ENCODE results near the gene SFXN3. TPM values are rescaled to one million over a fixed set of nuclear protein-coding genes. Genes with fewer than 3 reads are reported as not detected.
A peak's percentile ranks its signal among the peaks of the same experiment; 100 is the strongest.

The SFXN3 gene
- total RNA-seq, 1 experiment from 2014 or later = 38.5 TPM

DNA sequence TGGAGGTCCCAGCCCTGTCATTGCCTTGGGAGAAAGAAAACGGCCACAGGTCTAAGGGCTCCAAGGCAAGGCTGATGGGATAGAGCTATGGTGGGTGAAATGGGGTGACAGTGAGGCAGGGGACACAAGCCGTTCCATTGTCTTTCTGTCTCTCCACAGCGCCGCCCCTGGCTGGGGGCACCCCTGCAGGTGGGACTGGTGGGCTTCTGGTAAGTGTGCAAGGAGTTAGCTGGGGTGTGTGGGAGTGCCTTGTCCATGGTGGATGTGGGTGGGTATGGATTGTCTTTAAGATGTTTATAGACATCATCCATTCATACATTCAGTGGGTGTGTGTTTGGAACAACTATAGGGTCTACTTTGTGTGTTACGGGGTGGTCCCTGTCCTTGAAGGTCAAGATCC lies 7.5 kb downstream of the SFXN3 start:
- H3K27me3 ChIP-seq = no peaks in the 10 kb centered on the region
- no peak overlapping the region for H3K4me3 ChIP-seq
- H3K36me3 ChIP-seq = peaks cover 33% of the 10 kb centered on the region
- DNase-seq = no peak
- no peaks in the 10 kb centered on the region for H3K9me3 ChIP-seq

- Histone ChIP-seq H3K27me3 (no peaks in the 10 kb centered on the region), H3K9me3 (no peaks in the 10 kb centered on the region), H3K36me3 (peaks cover 28% of the 10 kb centered on the region), H3K4me3 (no peak overlapping the region)
- no peak for DNase-seq
Measured at GRCh38 chr10:101040061-101040460, 9.0 kb downstream of the SFXN3 start.

DNA sequence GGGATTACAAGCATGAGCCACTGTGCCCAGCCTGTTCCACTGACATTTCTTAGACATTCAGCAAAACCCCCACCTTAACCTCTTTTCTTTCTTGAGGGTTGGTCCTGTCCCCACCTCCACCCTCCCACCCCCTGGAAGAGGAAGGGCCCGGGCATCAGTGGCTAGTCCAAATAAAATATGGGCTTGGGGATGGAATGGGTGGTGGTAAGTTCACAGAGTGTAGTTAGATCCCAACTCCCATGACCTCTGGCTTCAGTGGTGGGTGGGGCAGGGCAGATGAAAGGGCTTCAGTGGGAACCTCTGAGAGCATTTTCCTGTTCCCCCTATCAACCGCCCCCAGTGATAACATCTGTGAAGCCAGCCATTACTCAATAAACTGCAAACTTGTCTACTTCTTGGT lies 9.8 kb downstream of the SFXN3 start:
- H3K27me3 ChIP-seq = no peaks in the 10 kb centered on the region
- H3K4me3 ChIP-seq = no peak overlapping the region
- no peaks in the 10 kb centered on the region for H3K9me3 ChIP-seq
- H3K36me3 ChIP-seq = peaks cover 26% of the 10 kb centered on the region
- DNase-seq = no peak

GRCh38 chr10:101041252-101041761 lies 10.3 kb downstream of the SFXN3 start:
- Histone ChIP-seq H3K36me3 (peaks cover 25% of the 10 kb centered on the region), H3K4me3 (no peak overlapping the region), H3K27me3 (no peaks in the 10 kb centered on the region), H3K9me3 (no peaks in the 10 kb centered on the region)
- DNase-seq = peak; percentile 71

DNA sequence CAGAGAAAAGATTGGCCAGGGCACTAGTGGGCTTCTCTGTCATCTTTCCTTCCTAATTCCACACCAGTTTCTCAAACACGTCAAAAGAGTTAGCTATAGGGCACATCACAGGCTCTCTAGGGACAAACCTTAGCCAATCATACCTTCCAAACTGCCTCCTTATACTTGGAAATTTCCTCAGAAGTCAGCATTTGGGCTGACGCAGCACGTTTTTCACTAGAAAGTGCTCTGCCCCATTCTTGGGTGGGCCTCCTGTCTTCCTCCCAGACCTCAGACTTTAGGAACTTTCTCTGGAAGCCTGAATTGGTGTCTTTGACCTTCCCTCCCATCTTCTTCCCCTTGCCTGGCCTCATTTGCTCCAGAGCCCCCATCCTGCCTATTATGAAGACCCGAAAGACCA lies 11.1 kb downstream of the SFXN3 start:
- H3K27me3 ChIP-seq = no peaks in the 10 kb centered on the region
- DNase-seq = no peak

DNA sequence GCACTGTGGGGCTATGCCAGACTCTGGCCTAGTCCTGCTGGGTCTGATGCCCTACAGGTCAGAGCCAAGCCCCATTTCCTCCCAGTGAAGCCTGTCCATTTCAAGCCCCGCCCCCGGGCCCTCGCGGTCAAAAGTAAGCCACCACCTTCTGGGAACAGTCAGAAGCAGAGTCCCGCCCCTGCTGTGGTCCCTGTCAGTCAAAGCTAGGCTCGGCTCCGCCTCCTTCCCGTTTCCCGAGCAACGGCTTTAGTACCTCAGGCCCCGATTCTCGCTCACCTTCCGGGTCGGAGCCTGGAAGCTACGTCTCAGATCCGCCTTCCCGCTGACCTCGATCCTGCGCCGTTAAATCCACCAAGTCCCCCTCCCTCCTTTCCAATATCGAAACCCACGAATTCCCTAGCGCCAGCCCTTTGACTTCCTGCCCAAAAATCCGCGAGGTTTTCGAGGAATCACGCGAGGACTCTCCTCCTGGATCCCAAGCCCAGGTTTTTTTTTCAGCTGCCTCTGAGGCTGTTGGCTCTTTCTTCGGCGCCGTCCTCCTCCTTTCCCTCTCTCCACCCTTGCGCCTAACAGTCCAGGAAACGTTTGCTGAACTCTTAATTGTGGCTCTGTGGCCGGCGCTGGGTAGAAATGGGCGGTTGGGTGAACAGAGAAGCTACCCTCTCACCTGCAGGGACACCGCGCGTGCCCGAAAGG lies 11.8 kb downstream of the SFXN3 start:
- Histone ChIP-seq H3K9me3 (no peaks in the 10 kb centered on the region), H3K27me3 (no peaks in the 10 kb centered on the region), H3K36me3 (peaks cover 9% of the 10 kb centered on the region), H3K4me3 (peak overlapping the region; percentile 61)
- DNase-seq = peak; percentile 98

More for the DNA sequence above, 11.1 kb downstream of the SFXN3 start:
- Histone ChIP-seq H3K4me3 (peak overlapping the region; percentile 61), H3K36me3 (peaks cover 16% of the 10 kb centered on the region), H3K9me3 (no peaks in the 10 kb centered on the region)

DNA sequence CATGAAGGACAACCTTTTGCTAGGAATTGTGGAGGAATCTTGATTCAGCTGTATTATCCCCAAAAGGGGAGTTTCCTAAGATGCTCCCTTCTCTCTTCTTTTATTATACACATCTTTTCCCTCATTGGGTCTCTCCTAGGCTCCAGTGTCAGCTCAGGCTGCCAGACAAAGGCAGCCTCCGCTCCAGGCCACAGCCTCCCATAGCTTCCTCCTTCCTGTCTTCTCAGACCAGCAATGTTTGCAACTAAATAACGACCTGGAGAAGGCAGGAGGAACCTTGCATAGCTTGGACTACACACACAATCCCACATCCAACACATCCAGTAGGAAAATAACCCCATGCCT lies 12.3 kb downstream of the SFXN3 start:
- no peaks in the 10 kb centered on the region for H3K27me3 ChIP-seq
- peaks cover 4% of the 10 kb centered on the region for H3K36me3 ChIP-seq
- no peaks in the 10 kb centered on the region for H3K9me3 ChIP-seq
- H3K4me3 ChIP-seq = peak overlapping the region; percentile 61
- no peak for DNase-seq

DNA sequence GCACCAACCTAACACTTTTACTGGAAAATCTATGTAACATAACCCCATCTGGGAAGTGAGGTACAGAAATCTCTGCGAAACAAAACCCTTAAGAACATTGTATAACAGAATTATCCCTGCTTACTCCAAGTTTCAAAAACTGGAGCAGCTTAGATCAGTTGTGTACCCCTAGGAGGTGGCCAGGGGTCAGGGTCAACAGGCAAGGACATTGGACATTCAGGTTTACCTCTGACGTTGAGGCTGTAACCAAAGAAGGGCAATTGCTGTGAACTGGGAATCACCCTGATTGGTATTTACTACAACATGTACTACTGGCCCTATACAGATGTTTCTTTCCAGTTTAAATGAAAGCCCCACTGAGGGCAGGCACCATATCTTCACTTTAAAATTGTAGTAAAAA lies 13.1 kb downstream of the SFXN3 start:
- H3K9me3 ChIP-seq = no peaks in the 10 kb centered on the region
- no peak for DNase-seq

DNA sequence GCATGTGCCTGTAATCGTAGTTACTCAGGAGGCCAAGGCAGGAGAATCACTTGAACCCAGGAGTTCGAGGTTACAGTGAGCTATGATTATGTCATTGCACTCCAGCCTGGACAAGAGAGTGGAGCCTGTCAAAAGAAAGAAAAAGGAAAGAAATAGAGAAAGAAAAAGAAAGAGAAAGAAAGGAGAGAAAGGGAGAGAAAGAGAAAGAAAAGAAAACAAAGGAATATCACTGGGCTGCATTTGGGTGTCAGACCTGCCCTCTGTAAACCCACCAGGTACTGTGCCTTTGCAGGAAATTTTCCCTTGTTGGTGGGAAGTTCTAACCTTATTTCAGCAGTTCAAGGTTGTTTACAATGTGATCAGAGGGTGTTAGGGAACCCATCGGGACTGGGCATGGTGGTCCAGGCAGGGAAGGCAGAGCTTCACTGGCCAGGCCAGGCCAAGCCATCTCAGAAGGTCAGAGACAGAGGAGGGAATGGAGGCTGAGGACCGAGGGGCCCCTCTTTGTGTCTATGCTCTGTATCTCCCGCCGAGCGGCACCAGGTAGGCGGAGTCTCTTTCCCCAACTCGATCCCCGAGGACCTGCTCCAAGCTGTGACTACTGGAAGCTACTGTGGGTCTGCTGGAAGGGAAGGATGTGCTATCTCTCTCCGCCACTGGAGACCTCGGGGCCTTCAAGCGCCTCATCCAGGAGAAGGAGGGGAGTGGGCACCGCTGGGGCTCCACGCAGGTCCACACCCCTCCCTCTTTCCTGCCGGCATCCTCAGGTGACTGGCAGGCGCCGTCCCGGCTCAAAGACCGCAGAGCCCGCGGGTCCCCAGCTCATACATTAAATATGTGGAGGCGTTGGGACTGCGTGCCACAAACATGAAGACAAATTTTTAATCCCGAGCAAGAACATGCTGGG lies 15.6 kb downstream of the SFXN3 start:
- Histone ChIP-seq H3K4me3 (no peak overlapping the region), H3K27me3 (no peaks in the 10 kb centered on the region), H3K36me3 (peaks cover 3% of the 10 kb centered on the region; the same call in 1 of the 2 replicates), H3K9me3 (no peaks in the 10 kb centered on the region)
- DNase-seq = no peak

More for the DNA sequence above, 13.1 kb downstream of the SFXN3 start:
- Histone ChIP-seq H3K27me3 (no peaks in the 10 kb centered on the region), H3K4me3 (no peak overlapping the region; the same call in 1 of the 2 replicates), H3K36me3 (peaks cover 3% of the 10 kb centered on the region; the same call in 1 of the 2 replicates)

GRCh38 chr10:101047268-101047667 lies 16.2 kb downstream of the SFXN3 start:
- Histone ChIP-seq H3K4me3 (no peak overlapping the region), H3K27me3 (no peaks in the 10 kb centered on the region), H3K9me3 (no peaks in the 10 kb centered on the region), H3K36me3 (peaks cover 3% of the 10 kb centered on the region; the same call in 1 of the 2 replicates)
- no peak for DNase-seq

GRCh38 chr10:101047961-101048892 lies 17.2 kb downstream of the SFXN3 start:
- no peaks in the 10 kb centered on the region for H3K27me3 ChIP-seq
- H3K4me3 ChIP-seq = no peak overlapping the region
- H3K9me3 ChIP-seq = no peaks in the 10 kb centered on the region
- no peak for DNase-seq
- peaks cover 3% of the 10 kb centered on the region; the same call in 1 of the 2 replicates for H3K36me3 ChIP-seq

DNA sequence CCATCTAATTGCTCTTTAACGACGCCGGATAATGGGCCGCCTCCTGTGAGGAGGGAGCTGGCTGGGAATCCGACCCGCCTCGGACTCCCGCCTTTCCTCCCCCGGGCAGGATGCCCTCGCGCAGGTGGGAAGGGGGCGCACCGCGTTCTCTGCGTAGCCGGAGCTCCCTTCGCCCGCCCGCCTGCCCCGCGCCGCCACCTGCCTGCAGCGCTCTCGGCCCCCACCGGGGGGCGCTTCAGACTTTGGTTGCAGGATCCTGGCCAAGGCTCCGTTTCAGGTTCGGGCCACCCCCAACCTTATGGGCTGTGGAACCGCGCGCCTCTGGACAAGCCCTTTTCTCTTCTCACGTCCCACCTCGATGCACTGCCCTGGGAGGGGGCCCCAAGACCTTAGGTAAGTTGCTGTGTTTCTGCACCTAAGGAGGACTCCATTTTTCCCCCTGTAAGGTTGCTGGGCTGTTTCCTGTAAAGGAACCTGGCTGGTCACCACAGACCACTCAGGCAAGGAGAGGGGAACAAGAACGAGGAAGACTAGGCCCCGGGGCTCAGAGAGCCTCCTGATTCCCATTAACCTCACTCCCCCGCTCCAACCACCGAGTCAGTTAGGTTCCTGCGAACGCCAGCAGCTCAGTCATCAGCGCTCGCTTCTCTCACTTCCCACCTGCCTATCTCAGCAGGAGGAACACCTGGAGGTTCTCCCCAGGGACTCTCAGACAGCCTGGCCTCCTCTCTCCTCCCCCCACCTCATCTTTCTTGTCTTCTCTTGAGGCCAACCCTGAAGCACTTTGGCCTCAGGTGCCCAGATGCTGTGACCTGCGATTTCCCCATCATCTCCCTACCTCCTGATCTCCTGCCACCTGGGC lies 19.4 kb downstream of the SFXN3 start:
- DNase-seq = peak; percentile 60
- 0 out of 2 replicates have a peak overlapping the region, but pooled peaks have one; percentile 10 for H3K4me3 ChIP-seq

GRCh38 chr10:101052285-101052684 lies 21.3 kb downstream of the SFXN3 start:
- Histone ChIP-seq H3K27me3 (no peaks in the 10 kb centered on the region), H3K4me3 (no peak overlapping the region), H3K9me3 (no peaks in the 10 kb centered on the region), H3K36me3 (peaks cover 7% of the 10 kb centered on the region)
- peak; percentile 89 for DNase-seq

More for the DNA sequence above, 19.4 kb downstream of the SFXN3 start:
- Histone ChIP-seq H3K27me3 (no peaks in the 10 kb centered on the region), H3K9me3 (no peaks in the 10 kb centered on the region), H3K36me3 (peaks cover under 1% of the 10 kb centered on the region; the same call in 1 of the 2 replicates)

GRCh38 chr10:101053516-101053915 lies 22.5 kb downstream of the SFXN3 start:
- H3K27me3 ChIP-seq = no peaks in the 10 kb centered on the region
- no peak for DNase-seq
- H3K9me3 ChIP-seq = no peaks in the 10 kb centered on the region

DNA sequence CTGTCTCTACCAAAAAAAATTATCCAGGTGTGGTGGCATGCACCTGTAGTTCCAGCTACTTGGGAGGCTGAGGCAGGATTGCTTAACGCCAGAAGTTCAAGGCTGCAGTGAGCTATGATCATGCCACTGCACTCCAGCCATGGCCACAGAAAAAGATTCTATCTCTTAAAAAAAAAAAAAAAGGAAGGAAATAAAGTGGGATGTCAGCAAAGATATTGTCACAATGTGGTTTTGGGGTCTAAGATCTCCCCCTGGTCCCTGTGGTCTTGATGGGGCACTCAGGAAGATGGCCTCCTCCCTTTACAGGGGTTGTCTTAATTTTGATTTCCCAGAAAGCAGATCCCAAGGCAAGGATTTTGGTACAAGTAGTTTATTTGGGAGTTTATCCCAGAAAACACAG lies 23.3 kb downstream of the SFXN3 start:
- peaks cover 7% of the 10 kb centered on the region for H3K36me3 ChIP-seq
- H3K9me3 ChIP-seq = no peaks in the 10 kb centered on the region
- no peaks in the 10 kb centered on the region for H3K27me3 ChIP-seq
- H3K4me3 ChIP-seq = no peak overlapping the region
- DNase-seq = no peak

More at GRCh38 chr10:101053516-101053915, 22.5 kb downstream of the SFXN3 start:
- Histone ChIP-seq H3K36me3 (peaks cover 7% of the 10 kb centered on the region), H3K4me3 (no peak overlapping the region)
